ENCODE measurements around the gene SLC9A6.

GRCh38 chrX:136061696-136062095 is 76.5 kb downstream of the SLC9A6 start:
- TF ChIP-seq, protein P1, sequence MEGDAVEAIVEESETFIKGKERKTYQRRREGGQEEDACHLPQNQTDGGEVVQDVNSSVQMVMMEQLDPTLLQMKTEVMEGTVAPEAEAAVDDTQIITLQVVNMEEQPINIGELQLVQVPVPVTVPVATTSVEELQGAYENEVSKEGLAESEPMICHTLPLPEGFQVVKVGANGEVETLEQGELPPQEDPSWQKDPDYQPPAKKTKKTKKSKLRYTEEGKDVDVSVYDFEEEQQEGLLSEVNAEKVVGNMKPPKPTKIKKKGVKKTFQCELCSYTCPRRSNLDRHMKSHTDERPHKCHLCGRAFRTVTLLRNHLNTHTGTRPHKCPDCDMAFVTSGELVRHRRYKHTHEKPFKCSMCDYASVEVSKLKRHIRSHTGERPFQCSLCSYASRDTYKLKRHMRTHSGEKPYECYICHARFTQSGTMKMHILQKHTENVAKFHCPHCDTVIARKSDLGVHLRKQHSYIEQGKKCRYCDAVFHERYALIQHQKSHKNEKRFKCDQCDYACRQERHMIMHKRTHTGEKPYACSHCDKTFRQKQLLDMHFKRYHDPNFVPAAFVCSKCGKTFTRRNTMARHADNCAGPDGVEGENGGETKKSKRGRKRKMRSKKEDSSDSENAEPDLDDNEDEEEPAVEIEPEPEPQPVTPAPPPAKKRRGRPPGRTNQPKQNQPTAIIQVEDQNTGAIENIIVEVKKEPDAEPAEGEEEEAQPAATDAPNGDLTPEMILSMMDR (IDR thresholded peaks at IDR 0.05 in 2 of 3, conservative IDR thresholded peaks at IDR 0.05 in 1 of 3; ENCODE audit: insufficient read depth in 2 of 3, low read depth in 1 of 3, low read length in 3 of 3): no peak
- TF ChIP-seq ATF1 (CRISPR knock-in tag; IDR thresholded peaks at IDR 0.05): no peak
- no peak for TF ChIP-seq ATF1 (tag; IDR thresholded peaks at IDR 0.05)
- TF ChIP-seq RFX1 (IDR thresholded peaks at IDR 0.05): no peak
- TF ChIP-seq ZFP36 (IDR thresholded peaks at IDR 0.05; ENCODE audit: low read depth, low read length, partially characterized antibody): no peak
- TF ChIP-seq, protein P2, sequence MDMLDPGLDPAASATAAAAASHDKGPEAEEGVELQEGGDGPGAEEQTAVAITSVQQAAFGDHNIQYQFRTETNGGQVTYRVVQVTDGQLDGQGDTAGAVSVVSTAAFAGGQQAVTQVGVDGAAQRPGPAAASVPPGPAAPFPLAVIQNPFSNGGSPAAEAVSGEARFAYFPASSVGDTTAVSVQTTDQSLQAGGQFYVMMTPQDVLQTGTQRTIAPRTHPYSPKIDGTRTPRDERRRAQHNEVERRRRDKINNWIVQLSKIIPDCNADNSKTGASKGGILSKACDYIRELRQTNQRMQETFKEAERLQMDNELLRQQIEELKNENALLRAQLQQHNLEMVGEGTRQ (CRISPR knock-in tag; IDR thresholded peaks at IDR 0.05): no peak
- no peak for TF ChIP-seq GTF2F1 (IDR thresholded peaks at IDR 0.05; ENCODE audit: low read depth, low read length)
- no peak for TF ChIP-seq MCM3 (IDR thresholded peaks at IDR 0.05)
- no peak for TF ChIP-seq ATF7 (IDR thresholded peaks at IDR 0.05)
- no peak for TF ChIP-seq MCM2 (IDR thresholded peaks at IDR 0.05; ENCODE audit: low read depth)
- TF ChIP-seq GABPA (tag; conservative IDR thresholded peaks at IDR 0.05; ENCODE audit: low read depth): no peak
- TF ChIP-seq POLR2A (conservative IDR thresholded peaks at IDR 0.05): no peak

Measured in K562 (cell line).